SK-N-SH treated with all-trans-retinoic acid at 6 μM for 48 hours (cell line): ENCODE results near the gene NYAP2.

ENCODE experiments used
- ATAC-seq: fragments of 200-7000 bp; cut with Tn5 transposase; 3 replicates; pipeline ENCODE4 v1.9.1; 2020; ENCODE audit warnings: mild to moderate bottlenecking, moderate library complexity
- ARNTL ChIP-seq: fragments of 450-650 bp; formaldehyde crosslinking; IDR thresholded peaks from 2 replicates; pipeline ENCODE4 v1.5.0; 2020; ENCODE audit warnings: low read depth, mild to moderate bottlenecking, moderate library complexity, borderline replicate concordance
- BACH2 ChIP-seq: fragments of 250-450 bp; sonication (Bioruptor Pico); IDR thresholded peaks from 2 replicates; pipeline ENCODE4 v1.9.0; 2021; ENCODE audit warnings: mild to moderate bottlenecking, borderline replicate concordance
- CREB5 ChIP-seq: fragments of 250-450 bp; sonication (Bioruptor Pico); IDR thresholded peaks from 2 replicates; pipeline ENCODE4 v1.5.1; 2020; ENCODE audit warnings: low read depth, mild to moderate bottlenecking, moderate library complexity
- CSDC2 ChIP-seq: fragments of 250-450 bp; sonication (Bioruptor Pico); IDR thresholded peaks from 2 replicates; pipeline ENCODE4 v1.5.0; 2020; ENCODE audit warnings: mild to moderate bottlenecking, moderate library complexity
- ESRRG ChIP-seq: fragments of 250-450 bp; sonication (Bioruptor Pico); IDR thresholded peaks from 2 replicates; pipeline ENCODE4 v1.6.1; 2021; ENCODE audit warnings: mild to moderate bottlenecking
- GLIS3 ChIP-seq: fragments of 250-450 bp; sonication (Bioruptor Pico); IDR thresholded peaks from 2 replicates; pipeline ENCODE4 v1.5.0; 2020; ENCODE audit warnings: mild to moderate bottlenecking, moderate library complexity
- ISL1 ChIP-seq: fragments of 250-450 bp; sonication (Bioruptor Pico); IDR thresholded peaks from 2 replicates; pipeline ENCODE4 v2.1.2; 2022; ENCODE audit warnings: mild to moderate bottlenecking, moderate library complexity
- OSR1 ChIP-seq: fragments of 250-450 bp; sonication (Bioruptor Pico); IDR thresholded peaks from 2 replicates; pipeline ENCODE4 v1.8.0; 2022; ENCODE audit warnings: moderate library complexity, mild to moderate bottlenecking, inconsistent platforms
- PATZ1 ChIP-seq: fragments of 250-450 bp; sonication (Bioruptor Pico); IDR thresholded peaks from 2 replicates; pipeline ENCODE4 v1.8.0; 2020; ENCODE audit warnings: mild to moderate bottlenecking, moderate library complexity, borderline replicate concordance
- RARB ChIP-seq: fragments of 250-450 bp; sonication (Bioruptor Pico); IDR thresholded peaks from 2 replicates; pipeline ENCODE4 v1.8.0; 2021; ENCODE audit warnings: mild to moderate bottlenecking, moderate library complexity
- SNAI2 ChIP-seq: fragments of 250-450 bp; sonication (Bioruptor Pico); IDR thresholded peaks from 2 replicates; pipeline ENCODE4 v1.5.0; 2020; ENCODE audit warnings: mild to moderate bottlenecking, moderate library complexity
- TCF4 ChIP-seq: fragments of 250-450 bp; sonication (Bioruptor Pico); IDR thresholded peaks from 2 replicates; pipeline ENCODE4 v1.8.0; 2021; ENCODE audit warnings: mild to moderate bottlenecking, moderate library complexity, borderline replicate concordance
- TOX ChIP-seq: fragments of 250-450 bp; sonication (Bioruptor Pico); IDR thresholded peaks from 2 replicates; pipeline ENCODE4 v1.8.0; 2021; ENCODE audit warnings: mild to moderate bottlenecking, moderate library complexity, borderline replicate concordance
- TSHZ2 ChIP-seq: fragments of 250-450 bp; sonication (Bioruptor Pico); IDR thresholded peaks from 2 replicates; pipeline ENCODE4 v1.5.0; 2020; ENCODE audit warnings: mild to moderate bottlenecking, moderate library complexity
- ZC3H10 ChIP-seq: fragments of 250-450 bp; sonication (Bioruptor Pico); IDR thresholded peaks from 2 replicates; pipeline ENCODE4 v1.5.1; 2021; ENCODE audit warnings: mild to moderate bottlenecking, moderate library complexity
- ZFP3 ChIP-seq: fragments of 250-450 bp; sonication (Bioruptor Pico); IDR thresholded peaks from 2 replicates; pipeline ENCODE4 v1.5.0; 2020; ENCODE audit warnings: mild to moderate bottlenecking, moderate library complexity
- ZFP30 ChIP-seq: fragments of 450-650 bp; formaldehyde crosslinking; IDR thresholded peaks from 2 replicates; pipeline ENCODE4 v1.5.0; 2022; ENCODE audit warnings: mild to moderate bottlenecking, moderate library complexity
- ZNF565 ChIP-seq: fragments of 450-650 bp; formaldehyde crosslinking; conservative IDR thresholded peaks from 2 replicates; pipeline ENCODE4 v1.5.0; 2020; ENCODE audit warnings: low read depth, mild to moderate bottlenecking, moderate library complexity
- ZNF70 ChIP-seq: fragments of 450-650 bp; formaldehyde crosslinking; IDR thresholded peaks from 2 replicates; pipeline ENCODE4 v1.5.0; 2020; ENCODE audit warnings: mild to moderate bottlenecking, moderate library complexity
- ZNF8 ChIP-seq: fragments of 450-650 bp; formaldehyde crosslinking; IDR thresholded peaks from 2 replicates; pipeline ENCODE4 v1.5.0; 2020; ENCODE audit warnings: mild to moderate bottlenecking, moderate library complexity

NYAP2 gene

GRCh38 chr2:225608136-225608535 is 208.6 kb downstream of the NYAP2 start:
- ATAC-seq, result no peak
- TF ChIP-seq TSHZ2 (CRISPR knock-in tag) (no peak), ZNF70 (CRISPR knock-in tag) (no peak), ZC3H10 (no peak), ARNTL (no peak)

- TF ChIP-seq CREB5 (CRISPR knock-in tag) (no peak), SNAI2 (CRISPR knock-in tag) (no peak), OSR1 (CRISPR knock-in tag) (no peak), RARB (CRISPR knock-in tag) (no peak), ZNF565 (no peak), ZNF8 (CRISPR knock-in tag) (no peak), ZFP3 (no peak), CSDC2 (CRISPR knock-in tag) (no peak)
- ATAC-seq, result no peak
Measured at GRCh38 chr2:225612636-225613035, 213.1 kb downstream of the NYAP2 start.

- ATAC-seq, result no peak
- no peak for TF ChIP-seq CSDC2 (CRISPR knock-in tag)
- TF ChIP-seq RARB (CRISPR knock-in tag), result no peak
- no peak for TF ChIP-seq BACH2 (CRISPR knock-in tag)
- no peak for TF ChIP-seq ISL1 (CRISPR knock-in tag)
- no peak for TF ChIP-seq CREB5 (CRISPR knock-in tag)
- TF ChIP-seq SNAI2 (CRISPR knock-in tag), result no peak
Measured at GRCh38 chr2:225614915-225615314, 215.4 kb downstream of the NYAP2 start.

- TF ChIP-seq ZNF70 (CRISPR knock-in tag) (no peak), ISL1 (CRISPR knock-in tag) (no peak), GLIS3 (no peak), PATZ1 (CRISPR knock-in tag) (no peak), CSDC2 (CRISPR knock-in tag) (no peak), ARNTL (no peak), ZC3H10 (no peak), ZNF8 (CRISPR knock-in tag) (no peak), ZFP3 (no peak), TOX (CRISPR knock-in tag) (no peak), BACH2 (CRISPR knock-in tag) (no peak), CREB5 (CRISPR knock-in tag) (no peak), ESRRG (CRISPR knock-in tag) (no peak), TSHZ2 (CRISPR knock-in tag) (no peak), ZFP30 (CRISPR knock-in tag) (no peak), TCF4 (CRISPR knock-in tag) (no peak), RARB (CRISPR knock-in tag) (no peak)
- ATAC-seq, result no peak
Measured at GRCh38 chr2:225615514-225615913, 216.0 kb downstream of the NYAP2 start.
